HG03565 (cell line): ENCODE results near the gene FNIP2.

Source experiments
- ATAC-seq: cut with Tn5 transposase; IDR thresholded peaks from one replicate; pipeline ENCODE4 v1.9.1; 2021; ENCODE audit warnings: mild to moderate bottlenecking, moderate library complexity; ENCODE audit not compliant: unreplicated experiment

Gene FNIP2

DNA sequence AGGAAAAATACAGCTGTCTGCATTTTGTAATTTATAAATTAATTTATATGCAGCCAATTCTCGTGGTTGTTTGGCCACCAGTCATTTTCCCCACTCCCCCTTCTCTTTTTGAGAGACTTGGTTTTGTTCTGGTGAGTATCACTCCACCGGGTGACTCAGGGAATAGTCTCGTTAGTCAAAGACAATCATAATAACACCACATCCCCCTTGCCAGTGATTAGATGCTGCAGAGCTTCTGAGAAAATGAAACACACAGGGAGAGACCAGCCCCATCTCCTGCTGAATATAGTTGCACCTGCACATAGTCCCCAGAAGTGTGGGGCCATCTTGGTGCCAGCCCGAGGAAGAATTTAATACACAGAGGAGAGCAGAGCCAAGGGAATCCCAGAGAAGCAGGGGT is 8.0 kb upstream of the FNIP2 start:
- ATAC-seq, result no peak

DNA sequence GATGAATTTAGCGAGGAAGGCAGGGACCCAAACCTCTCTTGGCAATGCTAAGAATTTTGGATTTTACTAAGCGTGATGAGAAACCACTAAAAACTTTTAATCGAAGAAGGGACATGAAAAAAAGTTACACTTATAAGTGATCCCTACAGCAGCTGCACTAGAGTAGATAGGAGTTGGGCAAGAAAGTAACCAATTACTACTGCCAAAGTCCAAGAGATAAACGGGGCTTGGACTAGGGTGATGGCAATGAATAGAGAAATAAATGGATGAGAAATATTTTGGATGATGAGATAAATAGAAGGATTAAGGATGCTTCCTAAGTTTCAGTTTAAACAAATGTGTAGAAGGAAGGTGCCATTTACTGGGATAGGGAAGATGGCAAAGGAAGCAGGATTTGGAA is 6.3 kb upstream of the FNIP2 start:
- no peak for ATAC-seq

DNA sequence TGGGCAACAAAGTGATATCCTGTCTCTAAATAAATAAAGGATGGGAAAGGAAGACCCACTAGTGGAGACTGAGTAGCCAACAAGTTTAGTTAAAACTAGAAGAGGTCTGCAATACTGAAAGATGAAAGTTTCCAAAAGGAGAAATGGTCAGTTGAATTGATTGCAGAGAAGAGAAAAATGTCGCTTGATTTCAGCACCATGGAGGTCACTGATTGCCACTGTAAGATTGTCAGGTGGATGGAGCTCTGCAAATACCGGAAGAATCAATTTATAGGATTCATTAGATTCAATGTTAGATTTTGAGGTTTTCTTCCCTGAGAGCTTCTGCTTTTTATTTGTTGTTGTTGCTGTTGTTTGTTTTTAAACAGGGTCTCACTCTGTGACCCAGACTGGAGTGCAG is 5.4 kb upstream of the FNIP2 start:
- no peak for ATAC-seq

DNA sequence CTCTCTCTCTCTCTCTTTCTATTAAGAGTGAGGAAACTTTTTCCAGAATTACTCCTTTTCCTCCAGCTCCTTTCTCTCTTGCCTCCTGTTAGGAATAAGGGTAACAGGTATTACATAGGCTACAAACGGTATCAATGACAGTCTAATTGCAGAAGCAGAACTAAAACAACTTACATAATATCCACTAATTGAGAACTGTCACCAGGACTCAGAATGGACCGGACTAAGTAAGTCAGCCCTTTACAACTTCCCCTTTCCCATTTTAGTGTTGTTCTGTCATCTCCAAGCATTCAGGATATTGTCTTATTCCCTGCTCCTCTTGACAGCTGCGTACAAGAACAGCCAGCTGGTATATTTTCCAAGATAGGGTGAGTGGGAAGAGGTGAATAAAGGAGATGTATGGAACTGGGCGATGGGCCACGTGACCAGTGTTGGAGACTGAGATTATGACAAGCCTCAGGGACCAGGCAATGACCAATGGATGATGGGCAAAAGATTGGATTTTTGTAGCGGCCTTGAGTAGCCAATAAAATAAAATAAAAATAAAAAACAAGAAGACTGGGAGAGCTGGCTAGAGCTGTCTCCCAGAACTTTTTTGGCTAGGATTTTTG is 2.3 kb upstream of the FNIP2 start:
- no peak for ATAC-seq

DNA sequence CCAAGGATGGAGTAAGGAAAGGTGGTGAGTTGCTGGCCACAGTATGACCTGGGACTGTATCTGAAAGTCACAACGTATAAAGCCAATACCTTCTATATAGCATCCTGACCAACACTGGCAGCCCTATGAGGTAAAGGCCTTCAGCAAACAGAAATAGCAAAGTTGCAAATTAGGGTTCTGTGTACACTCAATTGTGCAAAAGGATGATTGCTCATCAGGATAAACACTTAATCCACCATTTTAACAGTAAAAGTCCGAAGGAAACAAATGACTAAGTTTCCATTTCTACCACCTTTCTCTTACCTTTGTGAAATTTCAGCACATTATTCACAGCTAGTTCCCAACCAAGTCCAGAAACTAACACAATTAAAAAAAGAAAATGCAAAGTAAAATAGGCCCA is 1.4 kb upstream of the FNIP2 start:
- no peak for ATAC-seq

DNA sequence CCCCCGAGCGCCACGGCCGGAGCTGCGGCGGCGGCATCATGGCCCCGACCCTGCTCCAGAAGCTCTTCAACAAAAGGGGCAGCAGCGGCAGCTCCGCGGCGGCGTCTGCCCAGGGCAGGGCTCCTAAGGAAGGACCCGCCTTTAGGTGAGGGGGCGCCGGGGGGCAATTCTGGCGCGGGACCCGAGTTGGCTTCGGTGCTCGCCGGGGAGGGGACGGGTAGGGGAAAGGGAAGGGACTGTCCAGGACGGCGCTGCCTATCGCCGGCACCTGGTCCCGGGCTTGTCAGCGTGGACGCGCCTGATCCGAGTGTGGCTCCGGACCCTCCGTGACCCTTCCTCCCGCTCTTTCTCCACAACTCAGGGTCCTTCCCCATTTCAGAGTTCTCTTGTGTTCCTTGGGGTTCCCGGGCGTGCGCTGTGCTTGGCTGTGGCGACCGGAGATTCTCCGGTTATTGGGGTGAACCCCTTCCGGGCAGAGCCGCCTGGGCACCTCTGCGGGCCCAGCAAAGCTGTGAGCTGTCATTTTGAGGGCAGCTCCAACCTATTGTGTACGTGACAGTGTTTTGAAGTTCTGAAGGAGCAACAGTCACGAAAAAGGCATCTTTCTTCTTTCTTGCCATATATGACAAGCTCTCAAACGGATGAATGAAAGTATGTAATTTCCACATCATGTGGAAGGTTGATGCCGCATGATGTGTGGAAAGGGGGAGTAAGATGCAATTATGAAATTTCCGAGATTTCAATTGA is 522 bp downstream of the FNIP2 start:
- ATAC-seq, result peak; percentile 14

DNA sequence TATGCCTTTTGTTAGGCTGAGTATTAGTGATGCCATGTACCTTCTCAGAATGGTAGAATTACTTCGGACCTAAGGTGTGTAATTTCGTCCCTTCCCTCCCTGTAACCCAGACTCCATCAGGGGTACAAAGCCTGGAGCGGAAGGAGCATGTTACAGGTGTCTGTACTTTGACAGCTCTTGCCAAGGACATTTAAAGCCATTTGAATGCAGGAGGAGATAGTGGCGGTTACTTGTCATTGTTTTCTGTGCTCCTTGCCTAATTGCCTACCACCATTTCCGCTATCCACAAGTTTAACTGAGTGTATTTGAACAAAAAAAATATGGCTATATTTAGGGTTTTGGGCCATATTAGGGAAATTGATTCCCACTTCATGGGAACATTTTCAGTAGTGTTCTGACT is 1.8 kb downstream of the FNIP2 start:
- ATAC-seq, result no peak

DNA sequence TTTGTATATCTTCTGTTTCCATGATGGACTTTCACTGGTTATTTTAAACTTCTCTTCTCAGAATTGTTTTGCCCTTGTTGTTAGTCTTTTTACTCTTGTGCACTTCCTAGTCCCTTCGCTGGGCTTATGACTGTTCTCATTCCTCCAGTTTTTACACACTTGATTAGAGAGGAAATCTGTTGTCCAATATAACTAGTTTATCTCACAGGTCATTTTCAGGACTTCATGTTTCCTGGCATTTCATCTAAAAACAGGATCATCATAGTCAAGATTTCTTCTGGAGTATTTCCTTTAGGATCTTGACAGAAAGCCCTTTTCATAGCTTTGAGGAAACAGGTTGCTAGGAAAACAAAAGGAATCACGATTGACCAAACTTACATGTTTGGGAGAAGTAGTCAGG is 3.0 kb downstream of the FNIP2 start:
- no peak for ATAC-seq

DNA sequence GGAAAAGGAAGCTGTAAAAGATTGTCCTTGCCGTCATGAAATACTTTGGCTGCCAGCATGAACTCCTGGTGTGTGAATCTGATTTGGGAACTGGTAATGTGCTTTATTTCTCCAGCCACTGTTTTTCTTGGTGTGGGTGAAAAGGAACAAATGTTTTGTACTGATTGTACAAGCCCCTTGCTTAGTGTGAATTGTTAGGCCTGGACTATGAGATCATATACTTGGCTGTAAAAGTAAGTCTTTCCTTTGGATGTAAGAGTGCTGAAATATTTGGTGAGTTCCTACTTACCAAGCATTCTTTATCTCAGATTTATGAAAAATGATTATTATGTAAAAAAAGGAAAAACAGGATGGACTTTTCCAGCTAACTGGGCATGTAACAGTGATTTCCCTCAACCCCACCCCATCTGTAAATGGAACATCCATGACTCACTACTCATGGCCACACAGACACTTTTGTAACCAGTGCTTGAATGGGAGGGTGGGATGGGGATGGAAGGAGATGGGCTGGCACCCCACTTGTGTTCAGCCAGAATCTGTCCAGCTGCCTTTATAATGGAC is 6.3 kb downstream of the FNIP2 start:
- no peak for ATAC-seq

DNA sequence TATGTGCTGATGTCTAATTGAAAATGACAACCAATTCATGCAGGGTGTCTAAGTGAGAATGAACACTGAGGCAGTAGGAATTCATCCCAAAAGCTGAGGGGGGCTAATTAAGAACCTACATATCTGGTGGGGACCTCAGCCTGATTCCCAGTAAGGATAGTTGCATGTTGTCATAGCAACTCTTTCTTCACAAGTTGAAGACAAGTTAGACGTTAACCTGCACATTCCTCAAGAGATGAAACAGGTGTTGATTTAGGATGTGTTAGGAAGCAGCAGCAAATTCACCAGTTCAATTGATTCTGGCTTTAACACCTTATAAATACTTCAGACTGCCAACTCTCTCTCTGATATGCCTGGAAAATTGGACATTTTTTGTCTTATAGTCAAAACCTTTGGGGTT is 7.3 kb downstream of the FNIP2 start:
- ATAC-seq, result no peak

DNA sequence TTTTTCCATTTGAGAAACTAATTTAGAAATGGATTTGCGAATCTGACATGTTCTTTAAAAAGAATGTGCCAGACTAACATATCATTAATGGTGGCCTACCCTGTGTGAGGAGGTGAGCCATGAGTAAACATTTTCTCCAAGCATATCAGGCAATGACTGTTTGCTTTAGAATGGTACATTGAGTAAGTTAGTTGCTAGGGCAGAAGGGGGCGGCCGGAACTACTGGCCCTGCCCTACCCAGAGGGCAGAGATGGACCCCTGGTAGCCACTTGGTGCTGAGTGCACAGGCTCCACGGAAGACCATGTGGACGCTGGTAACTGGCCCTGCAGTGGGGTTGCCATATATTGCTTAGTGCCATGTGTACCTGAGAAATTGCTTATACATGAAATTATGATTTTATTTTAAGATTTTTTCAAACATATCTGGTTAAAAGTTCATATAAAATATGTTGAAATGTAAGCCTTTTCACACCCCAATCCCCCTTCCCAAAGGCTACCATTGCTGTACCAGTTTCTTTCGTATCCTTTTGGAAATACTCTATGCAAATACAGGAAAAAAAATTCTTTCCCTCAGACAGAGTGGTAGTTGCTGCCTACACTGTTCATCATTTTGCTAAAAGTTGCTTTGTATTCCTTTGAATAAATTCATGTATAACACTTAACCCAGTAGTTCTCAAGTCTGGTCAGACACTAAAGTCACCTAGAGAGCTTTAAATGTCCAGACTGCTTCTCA is 8.8 kb downstream of the FNIP2 start:
- no peak for ATAC-seq

DNA sequence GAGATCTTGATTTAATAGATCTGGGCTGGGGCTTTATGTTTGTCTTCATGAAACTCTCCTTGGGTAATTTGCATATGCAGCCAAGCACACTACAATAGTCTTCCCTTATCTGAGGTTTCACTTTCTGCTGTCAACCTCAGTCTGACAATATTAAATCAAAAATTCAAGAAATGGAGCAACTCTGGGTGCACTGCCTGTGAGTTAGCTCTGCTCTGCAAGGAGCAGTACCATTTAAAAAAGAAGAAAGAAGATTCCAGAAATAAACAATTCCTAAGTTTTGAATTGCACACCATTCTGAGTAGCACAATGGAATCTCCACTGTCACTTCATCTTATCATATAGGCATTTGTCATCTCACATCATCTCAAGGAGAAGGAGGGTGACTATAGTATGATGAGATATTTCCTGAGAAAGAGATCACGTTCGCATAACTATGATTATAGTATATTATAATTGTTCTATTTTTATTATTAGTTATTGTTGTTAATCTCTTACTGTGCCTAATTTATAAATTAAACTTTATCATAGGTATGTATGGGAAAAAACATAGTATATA is 9.4 kb downstream of the FNIP2 start:
- peak; percentile 99 for ATAC-seq

DNA sequence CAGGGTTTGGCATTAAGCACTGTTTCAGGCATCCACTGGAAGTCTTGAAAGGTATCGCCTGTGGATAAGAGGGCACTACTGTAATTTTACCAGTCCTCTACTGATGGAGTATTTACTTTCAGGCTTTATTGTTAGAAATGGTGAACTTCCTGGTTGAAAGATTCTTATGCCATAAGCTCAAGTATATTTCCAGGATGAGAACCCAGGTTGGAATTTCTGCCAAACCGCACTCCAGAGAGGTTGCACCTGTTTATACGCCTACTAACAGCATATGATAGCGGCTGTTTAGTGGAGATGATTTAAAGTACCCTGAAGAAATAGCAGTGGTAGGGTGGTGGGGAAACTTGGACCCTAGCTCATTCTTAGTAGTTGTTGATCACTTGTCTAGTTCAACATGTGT is 9.9 kb downstream of the FNIP2 start:
- ATAC-seq, result no peak

DNA sequence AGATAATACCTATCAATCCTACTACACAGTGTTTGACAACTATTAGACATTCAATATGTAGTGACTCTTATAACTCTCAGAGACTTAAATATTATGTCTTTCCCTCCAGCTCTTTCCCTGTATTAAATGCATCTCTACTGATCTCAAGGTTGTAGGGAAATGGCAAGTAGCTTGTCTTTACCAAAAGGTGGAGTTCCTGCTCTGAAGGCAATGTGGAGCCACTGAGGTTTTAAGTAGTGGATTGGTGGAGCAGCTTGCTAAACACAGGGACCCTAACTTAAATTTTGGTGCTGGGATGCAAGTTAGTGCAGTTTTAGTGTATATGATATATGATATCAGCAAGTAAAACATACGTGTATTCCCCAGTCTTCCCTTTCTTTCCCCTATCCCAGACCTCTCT is 13.1 kb downstream of the FNIP2 start:
- no peak for ATAC-seq

DNA sequence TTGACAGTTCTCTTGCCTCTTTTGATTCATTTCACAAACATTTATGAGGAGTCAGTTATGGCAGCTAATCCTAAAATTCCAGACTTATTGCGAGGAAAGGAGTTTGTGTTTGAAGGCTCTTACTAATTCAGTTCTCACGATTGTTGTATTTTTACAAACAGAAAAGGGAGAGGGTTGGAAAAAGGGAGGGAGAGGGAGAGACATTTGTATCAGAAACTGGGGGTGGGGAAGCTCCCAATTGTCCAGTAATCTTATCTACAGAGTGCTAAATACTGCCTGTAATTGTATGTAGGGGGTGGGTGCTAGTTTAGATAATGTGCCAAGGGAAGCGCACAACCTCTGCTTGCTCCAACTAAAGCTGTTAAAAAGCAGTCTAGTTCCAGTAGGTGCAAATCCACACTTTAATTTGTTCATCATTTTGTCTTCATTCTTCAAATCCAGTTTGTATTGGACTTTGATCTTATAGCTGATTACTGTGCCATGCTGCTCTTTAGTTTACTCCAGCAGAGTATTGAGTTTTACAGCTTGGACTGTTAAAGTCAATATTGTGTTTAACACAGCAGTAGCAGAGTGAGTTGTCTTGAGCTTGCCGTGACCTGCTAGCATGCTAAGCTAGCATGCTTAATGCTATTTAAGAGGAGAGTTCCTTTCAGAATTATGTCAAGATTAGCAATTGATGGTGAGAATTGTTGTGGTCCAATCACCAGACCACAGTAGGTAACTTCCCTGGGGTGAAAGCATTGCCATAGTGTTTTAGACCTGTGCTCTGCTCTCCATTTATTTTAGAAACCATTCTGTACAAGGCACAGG is 13.9 kb downstream of the FNIP2 start:
- ATAC-seq, result no peak

DNA sequence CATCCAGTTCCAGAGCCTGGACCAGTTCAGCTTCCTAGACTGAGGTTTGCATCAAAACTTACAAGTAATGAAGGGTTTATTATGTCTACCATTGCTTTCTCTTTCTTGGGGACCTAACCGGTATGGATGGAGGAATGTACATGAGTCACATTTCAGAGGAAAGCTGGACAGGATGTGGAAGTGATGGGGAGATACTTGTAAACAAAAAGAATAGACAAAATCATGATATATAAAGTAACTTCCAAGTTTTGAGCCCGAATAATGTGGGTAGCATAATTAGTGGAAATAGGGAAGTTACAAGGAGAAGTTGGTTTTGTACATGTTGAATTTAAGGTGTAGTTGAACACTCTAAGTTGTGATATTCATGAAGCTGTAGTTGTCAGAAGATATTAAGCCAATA is 15.0 kb downstream of the FNIP2 start:
- no peak for ATAC-seq

DNA sequence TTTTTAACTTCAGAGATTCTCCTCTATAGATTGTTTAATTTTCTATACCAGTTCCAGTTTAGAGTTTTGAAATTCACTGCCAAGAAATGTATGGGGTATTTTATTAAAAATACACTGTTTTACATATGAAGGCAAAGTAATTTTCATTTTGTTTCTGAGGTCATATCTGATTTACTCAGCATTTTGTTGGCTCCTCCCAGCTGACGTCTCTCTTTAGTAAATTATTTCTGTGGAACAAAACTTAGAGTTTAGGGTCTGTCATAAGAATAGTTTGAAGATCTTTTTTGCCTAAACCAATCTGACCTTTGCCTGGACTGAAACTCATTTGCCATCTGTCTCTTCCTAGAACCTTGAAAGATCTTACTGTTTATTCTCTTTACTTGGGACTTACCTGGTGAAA is 16.9 kb downstream of the FNIP2 start:
- no peak for ATAC-seq

DNA sequence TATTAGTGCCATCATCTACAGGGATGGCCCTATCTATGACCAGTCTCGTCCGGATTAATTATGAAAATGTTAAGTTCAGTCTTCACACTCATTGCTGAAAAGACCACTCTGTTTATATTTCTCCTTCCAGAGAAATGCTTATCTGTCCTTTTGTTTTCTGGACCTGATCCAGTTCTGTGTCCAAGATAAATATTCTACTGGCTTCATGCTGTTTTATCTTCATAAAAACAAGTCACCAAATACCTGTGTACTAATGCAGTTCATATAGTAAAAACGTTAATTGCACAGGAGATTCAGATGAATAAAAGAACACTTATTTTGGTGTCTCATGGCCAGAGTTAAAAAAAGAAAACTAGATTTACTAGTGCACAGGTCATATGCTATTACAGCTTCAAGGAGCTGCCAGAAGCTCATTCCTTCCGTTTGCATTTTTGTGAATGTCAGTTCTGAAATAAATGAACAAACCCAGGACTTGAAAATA is 17.3 kb downstream of the FNIP2 start:
- no peak for ATAC-seq

DNA sequence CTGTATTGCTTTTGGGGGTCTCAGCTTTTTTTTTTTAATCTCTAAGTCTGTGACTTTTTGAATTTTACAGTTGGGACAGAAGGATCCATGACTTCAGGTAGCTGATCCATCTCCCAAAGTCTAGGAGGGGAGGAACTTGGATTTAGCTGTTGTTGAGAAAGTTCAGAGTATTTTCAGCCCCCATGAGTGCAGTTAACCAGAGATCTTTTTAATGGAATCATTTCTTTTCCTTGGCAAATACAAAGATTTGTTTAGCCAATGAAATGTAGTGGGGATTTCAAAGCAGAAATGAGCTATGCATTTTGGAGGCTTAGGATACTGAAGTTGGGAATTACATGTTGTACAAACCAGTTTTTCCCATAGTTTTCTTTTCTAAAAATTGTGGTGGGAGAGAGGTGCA is 18.1 kb downstream of the FNIP2 start:
- ATAC-seq, result no peak

DNA sequence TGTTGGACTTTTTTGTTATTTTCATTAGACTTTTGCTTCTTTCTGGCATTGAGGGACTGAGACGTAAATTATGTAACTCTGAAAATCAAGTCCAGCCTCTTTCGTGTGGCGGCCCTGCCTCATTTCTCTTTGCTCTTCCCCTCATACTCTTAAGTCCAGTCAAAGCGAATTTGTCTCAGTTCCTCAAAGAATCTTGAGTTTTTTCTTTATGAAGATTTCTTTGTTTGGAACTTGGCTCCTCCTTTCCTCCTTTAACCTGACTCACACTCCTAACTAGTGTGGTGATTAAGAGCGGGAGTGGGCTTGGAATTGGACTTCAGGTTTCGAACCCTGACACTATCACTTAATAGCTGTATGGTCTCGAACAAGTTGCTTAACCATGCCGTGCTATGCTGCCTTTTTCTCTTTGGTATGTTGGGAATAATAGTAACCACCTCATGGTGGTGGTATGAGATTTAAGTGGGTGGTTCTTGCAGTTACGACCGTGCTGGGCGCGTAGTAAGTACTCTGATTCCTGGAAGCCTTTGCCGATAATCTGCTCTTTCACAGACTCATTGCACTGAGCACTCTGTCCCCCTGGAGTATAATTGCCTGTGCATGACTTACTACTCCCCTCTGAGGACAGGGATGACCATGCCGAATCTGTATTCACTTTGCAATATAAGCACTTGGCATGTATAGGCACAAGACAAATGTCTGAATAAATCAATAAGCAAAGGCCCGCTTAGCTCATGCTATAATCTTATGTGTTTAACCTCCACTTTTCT is 19.1 kb downstream of the FNIP2 start:
- no peak for ATAC-seq
